Loucy (cell line): ENCODE results near the gene MAP9.

Experiments
- H2AFZ ChIP-seq: fragments of 200-600 bp; sonication (generic); 2 replicates; pipeline ENCODE4 v1.6.0; 2016; ENCODE audit warnings: antibody characterized with exemption, mild to moderate bottlenecking, low read length, moderate library complexity
- H3F3A ChIP-seq: fragments of 200-600 bp; 2 replicates; pipeline ENCODE4 v1.6.0; 2016; ENCODE audit warnings: antibody characterized with exemption, low read depth, mild to moderate bottlenecking
- H3K27me3 ChIP-seq: fragments of 200-600 bp; sonication (generic); 2 replicates; pipeline ENCODE4 v1.6.1; 2014; ENCODE audit warnings: low read length, mild to moderate bottlenecking; ENCODE audit not compliant: insufficient read depth, poor library complexity, severe bottlenecking
- H3K36me3 ChIP-seq: fragments of 200-600 bp; sonication (generic); 2 replicates; pipeline ENCODE4 v1.6.1; 2016; ENCODE audit warnings: low read length; ENCODE audit not compliant: insufficient read depth
- H3K4me1 ChIP-seq: fragments of 200-600 bp; sonication (generic); 2 replicates; pipeline ENCODE4 v1.5.1; 2014; ENCODE audit warnings: low read length, mild to moderate bottlenecking; ENCODE audit not compliant: insufficient read depth, poor library complexity, severe bottlenecking
- H3K4me2 ChIP-seq: fragments of 200-600 bp; sonication (generic); 2 replicates; pipeline ENCODE4 v1.6.0; 2014; ENCODE audit warnings: antibody characterized with exemption, low read length, low read depth, mild to moderate bottlenecking; ENCODE audit not compliant: poor library complexity, severe bottlenecking
- H3K4me3 ChIP-seq: fragments of 200-600 bp; sonication (generic); 2 replicates; pipeline ENCODE4 v1.5.1; 2014; ENCODE audit warnings: low read length, mild to moderate bottlenecking, mixed read lengths; ENCODE audit not compliant: poor library complexity, severe bottlenecking
- H3K79me2 ChIP-seq: fragments of 200-600 bp; sonication (generic); 2 replicates; pipeline ENCODE4 v1.6.1; 2014; ENCODE audit warnings: low read length; ENCODE audit not compliant: insufficient read depth
- H3K9ac ChIP-seq: fragments of 200-600 bp; sonication (generic); 2 replicates; pipeline ENCODE4 v1.6.0; 2014; ENCODE audit warnings: mild to moderate bottlenecking, low read depth, low read length, moderate library complexity; ENCODE audit not compliant: poor library complexity, severe bottlenecking
- H3K9me2 ChIP-seq: fragments of 200-600 bp; sonication (generic); replicated peaks from 2 replicates; pipeline ENCODE4 v1.6.1; 2016; ENCODE audit warnings: low read depth, low read length, mixed read lengths
- H3K9me3 ChIP-seq: fragments of 200-600 bp; sonication (generic); 2 replicates; pipeline ENCODE4 v1.6.1; 2014; ENCODE audit warnings: mild to moderate bottlenecking, antibody characterized with exemption, low read length, low read depth; ENCODE audit not compliant: insufficient read depth
- H4K20me1 ChIP-seq: fragments of 200-600 bp; sonication (generic); 2 replicates; pipeline ENCODE4 v1.6.0; 2014; ENCODE audit warnings: antibody characterized with exemption, low read length, mild to moderate bottlenecking; ENCODE audit not compliant: insufficient read depth, poor library complexity, severe bottlenecking
- CTCF ChIP-seq: fragments of 200-600 bp; sonication (generic); conservative IDR thresholded peaks from 2 replicates; pipeline ENCODE4 v1.5.1; 2014; ENCODE audit warnings: mild to moderate bottlenecking, antibody characterized with exemption, low read length
- EZH2phosphoT487 ChIP-seq: fragments of 200-600 bp; IDR thresholded peaks from 2 replicates; pipeline ENCODE4 v1.6.1; 2018; ENCODE audit warnings: antibody characterized with exemption, mild to moderate bottlenecking, moderate library complexity, borderline replicate concordance

The MAP9 gene

GRCh38 chr4:155342142-155342541 lies 34.6 kb downstream of the MAP9 start:
- H3K9me3 ChIP-seq: no peaks in the 10 kb centered on the region
- no peak overlapping the region for H2AFZ ChIP-seq
- no peaks in the 10 kb centered on the region for H4K20me1 ChIP-seq
- H3K9ac ChIP-seq: no peak overlapping the region
- H3K9me2 ChIP-seq: no peaks in the 10 kb centered on the region
- no peak overlapping the region for H3K4me2 ChIP-seq
- no peaks in the 10 kb centered on the region for H3K4me1 ChIP-seq
- no peaks in the 10 kb centered on the region for H3K79me2 ChIP-seq
- no peak overlapping the region for H3K4me3 ChIP-seq
- no peaks in the 10 kb centered on the region for H3K27me3 ChIP-seq
- TF ChIP-seq CTCF: no peak
- no peak for TF ChIP-seq EZH2phosphoT487
- no peaks in the 10 kb centered on the region for H3F3A ChIP-seq
- H3K36me3 ChIP-seq: no peaks in the 10 kb centered on the region

- Histone ChIP-seq H3K27me3 (no peaks in the 10 kb centered on the region), H3K79me2 (no peaks in the 10 kb centered on the region), H3K4me1 (no peaks in the 10 kb centered on the region), H3K4me3 (no peak overlapping the region), H3K4me2 (no peak overlapping the region), H3K36me3 (no peaks in the 10 kb centered on the region), H3K9me2 (no peaks in the 10 kb centered on the region), H2AFZ (no peak overlapping the region), H4K20me1 (no peaks in the 10 kb centered on the region), H3K9ac (no peak overlapping the region), H3F3A (no peaks in the 10 kb centered on the region), H3K9me3 (no peaks in the 10 kb centered on the region)
- TF ChIP-seq EZH2phosphoT487 (no peak), CTCF (no peak)
These were observed 36.8 kb downstream of the MAP9 start for GRCh38 chr4:155339999-155340398.

GRCh38 chr4:155339588-155339987 lies 37.2 kb downstream of the MAP9 start:
- H3K9me3 ChIP-seq: no peaks in the 10 kb centered on the region
- no peak overlapping the region for H3K4me3 ChIP-seq
- H3K36me3 ChIP-seq: no peaks in the 10 kb centered on the region
- H3K27me3 ChIP-seq: no peaks in the 10 kb centered on the region
- no peaks in the 10 kb centered on the region for H3K4me1 ChIP-seq
- TF ChIP-seq CTCF (no peak), EZH2phosphoT487 (no peak)
- H3K9me2 ChIP-seq: no peaks in the 10 kb centered on the region
- no peak overlapping the region for H3K4me2 ChIP-seq
- no peak overlapping the region for H3K9ac ChIP-seq
- no peak overlapping the region for H2AFZ ChIP-seq
- no peaks in the 10 kb centered on the region for H3K79me2 ChIP-seq
- H4K20me1 ChIP-seq: no peaks in the 10 kb centered on the region
- H3F3A ChIP-seq: no peaks in the 10 kb centered on the region
